Tibial nerve (tissue), 4 donors: Measurements from ENCODE around the gene ZBTB20.

Experiments
- CTCF ChIP-seq, 5 experiments: fragments of 200-600 bp in 3 of 5; fragments of 450-650 bp in 2 of 5; sonication (generic) in 3 of 5; IDR thresholded peaks; one replicate each; pipeline ENCODE4 v1.5.1; 2016 to 2019; ENCODE audit warnings: antibody characterized with exemption in 5 of 5, mild to moderate bottlenecking in 3 of 5, moderate library complexity in 2 of 5
- EP300 ChIP-seq, 2 donors: sonication (generic); formaldehyde crosslinking; IDR thresholded peaks; one replicate each; pipeline ENCODE4 v1.6.1; 2017; ENCODE audit warnings: antibody characterized with exemption in 2 of 2, mild to moderate bottlenecking in 1 of 2
- POLR2A ChIP-seq, 2 donors: fragments of 450-650 bp; IDR thresholded peaks; one replicate each; pipeline ENCODE4 v1.6.1; 2017; ENCODE audit warnings: antibody characterized with exemption in 2 of 2, mild to moderate bottlenecking in 2 of 2, moderate library complexity in 2 of 2

GRCh38 chr3:115154611-115155010 is 7.5 kb upstream of the ZBTB20 start:
- TF ChIP-seq CTCF (IDR thresholded peaks at IDR 0.05) (no peak), EP300 (IDR thresholded peaks at IDR 0.05) (no peak), POLR2A (IDR thresholded peaks at IDR 0.05) (no peak)
